HG03175 (cell line): Measurements from ENCODE around the gene QSER1.
"Not testable (repeated sequence)": the region's sequence is repeated elsewhere in the genome, so short reads cannot be mapped to it uniquely, and the experiment has no call there.

Source experiments
- ATAC-seq: cut with Tn5 transposase; IDR thresholded peaks from one replicate; pipeline ENCODE4 v1.9.1; 2021; ENCODE audit warnings: mild to moderate bottlenecking, moderate library complexity; ENCODE audit not compliant: unreplicated experiment

Gene QSER1

DNA sequence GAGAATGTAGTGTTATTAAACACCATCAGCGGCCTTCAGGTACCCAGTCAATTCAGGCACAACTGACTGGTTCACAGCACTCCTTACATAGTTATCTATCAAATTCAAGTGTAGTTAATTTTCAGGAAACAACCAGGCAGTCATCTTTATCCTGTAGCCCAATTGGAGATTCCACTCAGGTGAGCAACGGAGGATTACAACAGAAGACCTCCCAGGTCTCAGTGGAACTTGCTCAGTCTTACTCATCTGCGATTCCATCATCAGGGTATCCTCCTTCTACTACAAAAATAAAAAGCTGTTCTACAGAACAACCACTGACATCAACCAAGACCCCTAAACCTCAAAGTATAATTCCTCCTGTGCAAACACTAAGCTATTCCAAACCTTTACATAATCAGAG lies 39.6 kb downstream of the QSER1 start:
- ATAC-seq, result no peak

DNA sequence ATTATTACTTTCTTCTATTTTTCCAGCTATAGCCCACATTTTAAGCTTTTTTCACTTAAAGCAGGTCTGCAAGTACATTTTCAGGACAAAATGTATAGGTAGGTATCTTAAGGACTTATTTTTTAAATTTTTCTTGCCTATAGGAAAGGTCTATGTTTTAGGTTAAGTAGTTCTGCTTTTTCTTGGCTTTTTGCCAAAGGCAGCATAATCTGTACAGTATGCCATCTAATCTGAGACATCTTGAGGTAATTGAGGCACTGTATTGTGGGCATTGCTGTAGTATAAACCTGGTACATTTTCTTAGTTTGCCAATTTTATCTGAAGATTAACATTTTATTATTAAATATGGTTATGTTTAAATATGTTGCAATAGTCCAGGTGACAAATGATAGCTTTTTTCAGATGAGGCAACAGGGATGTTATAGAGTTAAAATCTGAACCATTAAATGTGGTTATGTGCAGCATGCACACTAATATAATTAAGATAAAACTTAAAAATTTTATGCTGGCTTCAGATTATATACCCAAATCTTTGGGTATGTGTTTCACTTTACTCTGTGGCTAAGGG lies 42.9 kb downstream of the QSER1 start:
- ATAC-seq, result no peak

DNA sequence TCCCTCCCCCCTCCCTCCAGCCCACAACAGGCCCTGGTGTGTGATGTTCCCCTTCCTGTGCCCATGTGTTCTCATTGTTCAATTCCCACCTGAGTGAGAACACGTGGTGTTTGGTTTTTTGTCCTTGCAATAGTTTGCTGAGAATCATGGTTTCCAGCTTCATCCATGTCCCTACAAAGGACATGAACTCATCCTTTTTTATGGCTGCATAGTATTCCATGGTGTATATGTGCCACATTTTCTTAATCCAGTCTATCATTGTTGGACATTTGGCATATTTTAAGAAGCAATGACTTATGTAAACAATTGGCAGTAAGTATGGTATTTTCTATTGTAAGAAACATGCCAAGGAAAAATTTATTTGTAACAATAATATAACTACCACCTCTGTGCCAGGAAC lies 43.6 kb downstream of the QSER1 start:
- ATAC-seq, result not testable (repeated sequence)

DNA sequence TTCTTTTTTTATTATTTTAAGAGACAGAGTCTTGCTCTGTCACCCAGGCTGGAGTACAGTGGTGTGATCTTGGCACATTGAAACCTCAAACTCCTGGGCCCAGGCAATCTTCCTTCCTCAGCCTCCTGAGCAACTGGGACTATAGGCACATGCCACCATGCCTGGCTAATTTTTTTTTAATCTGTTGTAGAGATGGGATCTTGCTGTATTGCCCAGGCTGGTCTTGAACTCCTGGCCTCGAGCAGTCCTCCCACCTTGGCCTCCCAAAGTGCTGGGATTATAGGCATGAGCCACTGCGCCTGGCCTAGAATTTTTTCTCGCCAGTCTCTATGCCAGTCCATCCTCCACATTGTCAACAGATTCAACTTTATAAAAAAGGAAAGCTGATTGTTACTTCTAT lies 44.7 kb downstream of the QSER1 start:
- ATAC-seq, result not testable (repeated sequence)

DNA sequence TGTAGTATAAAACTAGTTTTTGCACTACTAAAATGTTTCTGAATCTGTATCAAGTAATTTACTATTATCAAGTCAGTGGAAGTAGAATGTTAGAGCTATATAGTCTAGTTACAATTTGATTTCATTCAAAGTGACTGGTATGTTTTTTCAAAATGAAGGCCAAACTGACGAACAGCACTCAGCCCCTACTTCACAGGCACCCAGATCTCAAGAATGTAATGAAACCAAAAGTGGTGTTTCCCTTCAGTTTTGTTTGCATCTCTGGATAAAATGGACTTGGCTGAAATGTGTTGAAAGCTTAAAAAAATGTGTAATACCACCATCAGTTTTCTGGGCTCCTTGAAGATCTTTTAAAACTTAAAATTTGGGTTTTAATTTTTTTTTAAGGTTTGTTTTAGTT lies 46.4 kb downstream of the QSER1 start:
- no peak for ATAC-seq

DNA sequence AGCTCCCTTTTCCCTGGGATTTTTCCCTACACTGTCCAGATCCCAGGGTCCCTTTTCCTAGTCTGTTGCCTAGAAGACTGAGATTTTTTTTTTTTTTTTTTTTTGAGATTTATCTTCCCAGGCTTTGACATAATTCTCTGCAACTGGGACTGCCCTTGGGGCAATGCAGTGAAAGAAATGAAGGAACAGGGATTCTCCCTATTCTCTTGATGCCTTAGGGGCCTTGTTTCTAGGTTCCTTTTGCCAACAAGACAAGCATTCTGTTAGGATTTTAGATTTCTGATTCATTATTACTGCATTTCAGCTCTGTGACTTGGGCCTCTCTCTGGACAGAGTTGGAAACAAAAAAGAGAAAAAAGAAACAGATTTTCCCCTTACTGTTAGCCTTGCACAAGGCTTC lies 47.3 kb downstream of the QSER1 start:
- ATAC-seq, result no peak

DNA sequence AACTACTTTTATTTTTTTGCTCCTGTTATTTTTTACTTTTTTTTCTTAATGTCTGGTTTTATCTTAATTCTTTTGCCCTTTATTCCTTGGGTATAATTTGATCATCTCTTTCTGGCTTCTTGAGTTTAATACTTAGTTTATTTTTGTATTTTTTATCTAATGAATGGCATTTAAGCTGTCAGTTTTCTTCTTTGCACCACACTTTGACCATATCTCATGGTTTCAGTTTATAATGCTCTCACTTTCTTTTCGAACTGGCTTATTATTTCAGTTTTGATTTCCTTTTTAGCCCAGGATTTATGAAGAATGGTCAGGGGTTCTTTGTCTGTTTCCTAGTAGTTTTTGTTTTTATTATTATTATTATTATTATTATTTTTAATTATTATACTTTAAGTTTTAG lies 48.3 kb downstream of the QSER1 start:
- peak; percentile 50 for ATAC-seq

DNA sequence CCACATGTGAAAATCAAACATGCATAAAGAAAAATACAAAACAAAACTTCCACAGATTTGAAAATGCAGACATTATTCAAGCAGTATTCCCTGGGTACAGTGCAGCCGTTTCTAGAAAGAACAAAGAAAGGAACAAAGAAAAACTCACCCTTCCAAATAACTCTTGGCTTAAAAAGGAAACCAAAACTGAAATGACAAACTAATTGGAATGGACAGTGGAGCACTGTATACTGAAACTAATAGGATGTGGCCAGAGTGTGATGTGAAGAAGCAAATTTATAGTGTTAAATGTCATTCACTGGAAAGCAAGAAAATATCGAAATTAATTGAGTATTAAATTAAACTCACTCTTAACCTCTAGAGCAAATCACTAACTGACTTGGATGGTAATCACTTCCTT lies 55.4 kb downstream of the QSER1 start:
- ATAC-seq, result no peak

DNA sequence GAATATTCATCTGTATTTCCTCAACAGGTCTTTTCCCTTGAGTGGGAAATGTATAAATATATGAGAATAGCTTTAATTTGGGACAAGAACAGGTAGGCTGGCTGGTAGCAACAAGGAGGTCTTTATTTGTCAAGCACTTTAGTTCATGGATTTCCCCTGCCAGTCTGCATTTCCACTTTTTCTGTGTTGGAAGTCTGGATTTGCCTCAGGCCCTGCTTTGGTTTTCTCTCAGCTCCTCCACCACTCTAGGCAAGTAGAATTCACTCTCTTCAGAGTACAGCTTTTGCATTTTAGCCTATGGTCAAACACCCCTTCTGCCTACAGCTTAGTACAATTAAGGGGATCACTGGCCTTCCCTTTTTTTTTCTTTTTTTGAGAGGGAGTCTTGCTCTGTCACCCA lies 57.1 kb downstream of the QSER1 start:
- no peak for ATAC-seq

DNA sequence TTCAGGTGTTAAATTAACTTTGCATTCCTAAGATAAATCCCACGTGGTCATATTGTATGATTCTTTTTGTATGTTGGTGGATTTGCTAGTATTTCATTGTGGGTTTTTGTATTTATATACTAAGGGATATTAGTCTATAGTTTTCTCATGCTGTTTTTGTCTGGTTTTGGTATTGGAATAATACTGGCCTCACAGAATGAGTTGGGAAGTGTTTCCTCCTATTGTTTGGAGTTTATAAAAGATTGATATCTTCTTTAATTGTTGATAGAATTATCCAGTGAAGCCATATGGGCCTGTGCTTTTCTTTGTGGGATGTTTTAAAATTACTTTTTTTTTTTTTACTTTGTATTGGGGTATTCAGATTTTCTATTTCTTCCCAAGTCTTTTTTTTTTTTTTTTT lies 59.8 kb downstream of the QSER1 start:
- no peak for ATAC-seq

DNA sequence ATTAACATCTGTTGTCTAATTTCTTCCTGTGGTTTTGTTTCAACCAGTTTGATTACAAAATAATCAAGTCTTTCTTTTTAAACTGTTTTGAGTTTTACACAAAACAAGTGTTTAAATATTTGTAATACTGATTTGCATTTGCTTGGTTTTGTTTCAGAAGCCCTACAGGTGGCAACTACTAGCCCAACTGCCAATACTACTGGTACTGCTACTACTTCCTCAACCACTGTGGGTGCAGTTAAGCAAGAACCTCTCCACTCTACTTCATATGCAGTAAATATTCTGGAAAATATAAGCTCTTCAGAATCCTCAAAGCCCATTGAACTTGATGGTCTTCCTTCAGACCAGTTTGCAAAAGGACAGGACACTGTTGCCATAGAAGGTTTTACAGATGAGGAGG lies 61.1 kb downstream of the QSER1 start:
- ATAC-seq, result no peak

DNA sequence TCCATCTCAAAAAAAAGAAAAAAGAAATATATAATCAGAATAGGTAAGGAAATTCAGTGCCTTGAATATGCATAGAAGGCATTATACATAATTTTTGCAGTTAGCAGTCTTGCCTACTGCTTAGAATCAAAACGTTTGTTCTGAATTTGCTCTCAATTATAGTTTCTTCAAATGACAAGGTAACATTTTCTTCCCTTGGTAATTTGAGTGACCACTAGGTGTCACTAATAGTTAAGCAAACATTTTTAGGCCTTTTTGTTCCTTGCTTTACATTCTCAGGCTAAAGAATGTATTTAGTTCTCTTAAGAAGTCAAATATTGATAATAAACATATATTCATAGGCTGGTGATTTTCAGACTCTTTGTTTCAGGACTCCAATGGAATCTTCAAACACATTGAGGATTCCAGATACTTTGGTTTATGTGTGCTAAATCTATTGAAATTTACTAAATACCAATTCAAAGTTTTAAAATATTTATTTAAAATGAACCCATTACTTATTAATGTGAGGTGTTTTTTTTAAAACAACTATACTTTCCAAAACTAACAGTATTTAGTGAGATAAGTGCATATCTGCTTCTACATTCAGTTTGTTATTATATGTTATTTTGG lies 68.0 kb downstream of the QSER1 start:
- no peak for ATAC-seq

DNA sequence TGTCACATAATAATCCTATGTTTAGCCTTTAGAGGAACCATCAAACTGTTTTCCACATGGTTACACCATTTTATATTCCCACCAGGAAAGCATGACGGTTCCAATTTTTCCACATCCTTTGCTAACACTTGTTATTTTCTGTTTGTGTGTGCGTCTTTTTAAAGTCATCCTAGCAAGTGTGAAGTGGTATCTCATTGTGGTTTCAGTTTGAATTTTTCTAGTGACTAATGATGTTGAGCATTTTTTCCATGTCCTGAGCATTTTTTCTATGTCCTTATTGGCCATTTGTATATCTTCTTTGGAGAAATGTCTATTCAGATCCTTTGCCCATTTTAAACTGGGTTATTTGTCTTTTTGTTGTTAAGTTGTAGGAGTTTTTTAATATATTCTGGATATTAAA lies 69.4 kb downstream of the QSER1 start:
- ATAC-seq, result no peak

DNA sequence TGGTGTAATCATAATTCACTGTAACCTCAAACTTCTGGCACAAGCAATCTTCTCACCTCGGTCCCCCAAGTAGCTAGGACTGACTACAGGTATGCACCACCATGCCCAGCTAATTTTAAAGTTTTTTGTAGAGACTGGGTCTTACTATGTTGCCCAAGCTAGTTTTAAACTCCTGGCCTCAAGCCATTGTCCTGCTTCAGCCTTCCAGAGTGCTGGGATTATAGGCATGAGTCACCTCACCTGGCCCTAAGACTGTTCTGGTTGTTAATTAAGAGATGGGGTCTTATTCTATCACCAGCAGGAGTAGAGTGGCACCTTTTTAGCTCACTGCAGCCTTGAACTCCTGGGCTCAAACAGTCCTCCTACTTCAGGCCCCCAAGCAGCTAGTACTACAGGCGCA lies 71.1 kb downstream of the QSER1 start:
- ATAC-seq, result no peak

DNA sequence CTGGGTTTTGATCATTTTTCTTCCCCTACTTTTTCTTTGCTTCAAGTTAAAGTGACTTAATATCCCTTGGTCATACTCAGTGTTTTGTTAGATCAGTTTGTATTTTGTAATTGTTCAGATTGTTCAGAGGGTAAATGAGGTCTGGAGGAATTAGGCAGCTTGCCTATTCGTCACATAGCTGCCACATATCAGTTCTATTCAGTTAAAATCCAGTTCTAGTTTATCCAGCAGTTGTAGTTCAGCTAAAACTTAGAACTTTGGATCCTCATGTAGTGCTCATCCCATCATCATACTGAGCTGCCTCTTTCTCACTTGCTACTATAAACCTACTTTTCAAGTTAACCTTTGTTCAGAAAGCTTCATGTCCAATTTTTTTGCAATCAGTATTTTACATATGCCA lies 75.9 kb downstream of the QSER1 start:
- no peak for ATAC-seq

DNA sequence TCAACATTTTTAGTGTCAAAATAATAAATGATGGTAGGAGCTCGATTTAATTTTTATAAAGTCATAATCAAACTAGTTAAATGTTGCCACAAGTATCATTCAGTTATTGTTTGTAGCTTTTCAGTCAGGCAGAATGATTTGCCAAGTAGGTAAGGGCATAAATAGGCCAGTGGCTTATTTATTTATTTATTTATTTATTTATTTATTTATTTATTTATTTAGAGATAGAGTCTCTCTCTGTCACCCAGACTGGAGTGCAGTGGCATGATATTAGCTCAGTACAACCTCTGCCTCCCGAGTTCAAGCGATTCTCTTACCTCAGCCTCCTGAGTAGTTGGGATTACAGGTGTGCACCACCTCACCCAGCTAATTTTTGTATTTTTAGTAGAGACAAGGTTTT lies 79.6 kb downstream of the QSER1 start:
- ATAC-seq, result not testable (repeated sequence)

DNA sequence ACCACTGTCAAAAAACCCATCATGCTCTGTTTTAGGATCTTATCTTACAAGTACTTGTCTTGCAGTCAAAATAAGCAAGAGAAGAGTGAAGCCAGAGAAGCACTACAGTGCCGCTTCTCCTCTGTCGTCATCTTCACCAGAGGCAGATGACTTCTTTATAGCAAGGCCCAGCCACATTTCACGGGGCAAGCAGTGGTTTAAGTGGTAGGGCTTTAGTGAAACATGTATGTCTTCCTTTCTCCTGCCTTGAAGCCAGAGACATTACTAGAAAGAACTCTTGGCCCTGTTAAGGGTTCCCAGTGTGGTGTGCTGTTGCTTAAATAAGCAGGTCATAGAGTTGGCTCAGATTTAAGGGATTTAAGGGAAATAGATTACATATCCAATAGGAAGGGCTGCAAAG lies 80.2 kb downstream of the QSER1 start:
- no peak for ATAC-seq

DNA sequence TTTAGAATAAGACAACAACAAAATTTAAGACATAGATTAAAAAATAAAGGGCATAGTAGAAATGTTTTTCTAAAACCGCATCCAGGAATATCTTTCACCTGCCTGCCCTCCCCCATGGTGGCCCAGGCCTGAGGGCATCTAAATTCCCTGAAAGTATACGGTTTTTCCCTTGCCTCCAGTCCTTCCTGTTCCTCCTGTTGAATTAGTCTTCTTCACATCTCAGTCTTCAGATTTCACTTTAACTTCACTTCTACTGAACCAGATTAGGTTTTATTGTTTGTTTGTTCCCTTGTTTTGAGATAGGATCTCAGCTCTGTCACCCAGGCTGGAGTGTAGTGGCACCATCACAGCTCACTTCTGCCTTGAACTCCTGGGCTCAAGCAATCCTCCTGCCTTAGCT lies 90.0 kb downstream of the QSER1 start:
- ATAC-seq, result no peak

DNA sequence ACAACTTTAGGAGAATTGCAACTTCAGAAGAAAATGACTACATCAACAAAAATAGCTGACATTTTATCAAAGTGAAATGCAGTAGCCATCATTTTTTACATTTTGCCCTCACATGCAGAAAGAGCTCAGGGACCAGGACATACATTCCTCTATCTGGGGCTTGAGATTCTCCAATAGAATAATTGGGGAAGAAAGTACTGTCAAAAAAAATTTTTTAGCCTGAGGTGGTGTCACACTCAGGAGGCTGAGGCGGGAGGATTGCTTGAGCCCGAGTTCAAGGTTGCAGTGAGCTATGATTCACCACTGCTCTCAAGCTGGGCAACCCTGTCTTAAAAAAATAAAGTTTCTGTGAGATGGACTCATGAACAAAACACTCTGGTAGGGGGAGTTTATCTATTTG lies 90.9 kb downstream of the QSER1 start:
- no peak for ATAC-seq

DNA sequence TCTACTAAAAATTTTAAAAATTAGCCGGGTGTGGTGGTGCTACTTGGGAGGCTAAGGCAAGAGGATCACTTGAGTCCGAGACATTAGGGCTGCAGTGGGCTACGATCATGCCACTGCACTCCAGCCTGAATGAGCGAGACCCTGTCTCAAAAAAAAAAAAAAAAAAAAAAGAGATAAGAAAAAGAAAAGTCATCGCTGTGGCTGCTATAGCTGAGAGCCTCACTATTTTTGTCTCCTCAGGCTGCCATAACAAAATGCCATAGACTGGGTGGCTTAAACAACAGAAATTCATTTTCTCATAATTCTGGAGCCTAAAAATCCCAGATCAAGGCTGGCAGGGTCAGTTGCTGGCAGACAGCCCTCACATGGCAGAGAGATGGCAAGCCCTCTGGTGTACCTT lies 93.0 kb downstream of the QSER1 start:
- no peak for ATAC-seq

DNA sequence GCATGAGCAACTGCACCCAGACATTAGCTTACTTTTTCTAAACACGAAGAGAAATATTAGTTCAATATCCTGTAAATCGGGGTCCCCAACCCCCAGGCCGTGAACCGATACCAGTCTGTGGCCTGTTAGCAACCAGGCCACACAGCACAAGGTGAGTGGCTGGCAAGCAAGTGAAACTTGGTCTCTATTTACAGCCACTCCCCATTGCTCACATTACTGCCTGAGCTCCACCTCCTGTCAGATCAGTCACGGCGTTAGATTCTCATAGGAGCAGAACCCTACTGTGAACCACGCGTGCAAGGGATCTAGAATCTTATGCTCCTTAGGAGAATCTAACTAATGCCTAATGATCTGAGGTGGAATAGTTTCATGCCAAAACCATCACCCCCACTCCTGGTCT lies 95.2 kb downstream of the QSER1 start:
- no peak for ATAC-seq

DNA sequence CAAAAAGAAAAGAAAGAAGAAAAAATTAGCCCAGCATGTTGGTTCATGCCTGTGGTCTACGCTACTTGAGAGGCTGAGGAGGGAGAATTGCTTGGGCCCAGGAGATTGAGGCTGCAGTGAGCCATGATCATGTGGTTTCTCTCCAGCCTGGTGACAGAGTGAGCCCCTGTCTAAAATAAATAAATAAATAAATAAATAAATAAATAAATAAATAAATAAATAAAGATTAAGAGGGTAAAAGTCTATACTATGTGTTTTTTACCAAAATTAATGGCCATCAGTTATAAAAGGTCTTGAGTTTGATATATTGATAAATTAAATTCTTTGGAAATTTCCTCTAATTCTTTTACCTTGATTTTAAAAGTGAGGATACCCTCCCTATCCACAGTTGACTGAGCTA lies 97.9 kb downstream of the QSER1 start:
- ATAC-seq, result no peak

DNA sequence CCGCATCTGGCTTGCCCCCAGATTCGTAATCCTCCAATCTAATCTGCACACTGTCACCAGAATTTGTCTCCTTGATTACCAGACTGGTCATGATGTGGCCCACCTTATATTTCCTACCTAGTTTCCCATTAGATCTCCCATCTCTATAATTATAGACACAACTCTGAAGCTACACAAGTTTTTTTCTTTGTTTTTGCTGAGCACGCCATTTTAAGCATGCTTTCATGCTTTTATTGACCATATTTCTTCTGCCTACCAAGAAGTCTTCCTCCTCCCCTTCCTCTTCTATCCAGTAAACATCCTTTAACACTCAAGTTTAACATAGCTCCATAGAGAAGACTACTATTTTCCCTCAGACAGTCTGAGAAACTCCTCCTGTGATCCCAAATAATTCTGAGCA lies 98.8 kb downstream of the QSER1 start:
- no peak for ATAC-seq
